HUES6 (cell line): ENCODE results near the gene HES1.
"Not testable (repeated sequence)": the region's sequence is repeated elsewhere in the genome, so short reads cannot be mapped to it uniquely, and the experiment has no call there.

Experiments
- H3K27ac ChIP-seq: 2 replicates; pipeline ENCODE4 v1.7.0; 2013; ENCODE audit warnings: low read depth, mild to moderate bottlenecking, low read length, inconsistent platforms
- H3K27me3 ChIP-seq: 2 replicates; pipeline ENCODE4 v1.6.1; 2013; ENCODE audit warnings: low read length; ENCODE audit not compliant: control insufficient read depth, insufficient read depth
- H3K36me3 ChIP-seq: 2 replicates; pipeline ENCODE4 v1.6.1; 2013; ENCODE audit warnings: low read length; ENCODE audit not compliant: control insufficient read depth, insufficient read depth
- H3K4me1 ChIP-seq: 2 replicates; pipeline ENCODE4 v1.6.1; 2013; ENCODE audit warnings: low read length; ENCODE audit not compliant: control insufficient read depth, insufficient read depth
- H3K4me3 ChIP-seq: 2 replicates; pipeline ENCODE4 v1.5.1; 2013; ENCODE audit warnings: low read depth, low read length
- H3K9ac ChIP-seq: one replicate; pipeline ENCODE4 v1.6.1; 2013; ENCODE audit warnings: mild to moderate bottlenecking, low read length
- H3K9me3 ChIP-seq: 2 replicates; pipeline ENCODE4 v1.6.1; 2013; ENCODE audit warnings: low read depth, low read length; ENCODE audit not compliant: control insufficient read depth, insufficient read depth

HES1 gene

DNA sequence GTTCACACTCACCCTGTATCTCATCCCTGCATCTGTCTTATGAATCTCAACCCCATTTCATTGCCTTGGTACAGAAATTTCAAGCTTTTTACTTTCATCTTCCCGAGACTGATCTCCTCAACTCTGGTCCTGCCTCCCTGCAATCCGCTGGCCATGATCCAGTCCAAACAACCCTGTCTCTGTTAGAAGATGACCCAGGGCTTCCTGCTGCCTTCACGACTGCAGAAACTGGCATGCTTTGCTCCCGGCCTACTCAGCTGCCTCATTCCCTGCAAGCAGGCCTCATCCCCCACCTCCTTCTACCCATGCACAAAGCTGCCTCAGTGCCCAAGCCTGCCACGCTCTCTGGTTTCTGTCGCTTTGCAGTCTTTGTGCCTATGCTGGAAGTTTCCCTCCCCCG is 12.4 kb downstream of the HES1 start:
- no peaks in the 10 kb centered on the region for H3K9me3 ChIP-seq
- no peaks in the 10 kb centered on the region for H3K36me3 ChIP-seq
- peaks cover 4% of the 10 kb centered on the region for H3K27me3 ChIP-seq
- no peak overlapping the region for H3K9ac ChIP-seq
- H3K27ac ChIP-seq = no peak overlapping the region
- peaks cover 6% of the 10 kb centered on the region; the same call in 1 of the 2 replicates for H3K4me1 ChIP-seq
- H3K4me3 ChIP-seq = no peak overlapping the region

DNA sequence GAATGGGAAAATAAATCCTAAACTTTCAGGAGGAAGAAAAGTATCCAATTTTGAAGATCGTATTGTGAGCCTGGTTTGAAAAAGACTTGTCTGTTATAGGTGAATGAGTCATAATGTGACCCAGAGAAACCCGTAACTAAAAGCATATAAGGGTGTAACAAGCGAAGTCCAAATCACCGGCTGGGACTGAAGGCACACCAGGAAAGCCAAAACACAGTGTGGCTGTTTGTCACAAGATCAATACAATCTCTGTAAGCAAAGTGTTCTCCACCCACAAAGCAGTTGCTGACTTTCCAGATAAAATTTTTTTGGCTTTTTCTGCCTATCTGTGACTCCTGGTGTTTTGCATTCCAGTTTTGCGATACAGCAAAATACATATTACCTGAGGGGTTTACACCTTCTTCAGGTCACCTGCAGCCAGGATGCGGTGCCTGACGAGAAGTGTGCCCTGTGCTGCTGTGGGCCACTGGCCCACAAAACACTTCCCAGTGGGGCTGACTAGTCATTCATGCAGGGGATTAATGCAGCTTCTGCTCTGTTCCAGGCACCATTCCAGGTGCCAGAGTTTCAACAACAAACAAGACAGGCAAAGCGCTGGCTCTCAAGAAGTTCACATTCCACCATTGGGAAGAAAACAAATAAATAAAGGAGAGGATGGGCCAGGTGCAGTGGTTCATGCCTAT is 14.4 kb downstream of the HES1 start:
- H3K9me3 ChIP-seq = peaks cover 13% of the 10 kb centered on the region
- H3K9ac ChIP-seq = no peak overlapping the region
- H3K27ac ChIP-seq = no peak overlapping the region
- H3K4me1 ChIP-seq = peaks cover 6% of the 10 kb centered on the region; the same call in 1 of the 2 replicates
- H3K4me3 ChIP-seq = no peak overlapping the region
- no peaks in the 10 kb centered on the region for H3K36me3 ChIP-seq
- H3K27me3 ChIP-seq = peaks cover 4% of the 10 kb centered on the region; the same call in 1 of the 2 replicates

DNA sequence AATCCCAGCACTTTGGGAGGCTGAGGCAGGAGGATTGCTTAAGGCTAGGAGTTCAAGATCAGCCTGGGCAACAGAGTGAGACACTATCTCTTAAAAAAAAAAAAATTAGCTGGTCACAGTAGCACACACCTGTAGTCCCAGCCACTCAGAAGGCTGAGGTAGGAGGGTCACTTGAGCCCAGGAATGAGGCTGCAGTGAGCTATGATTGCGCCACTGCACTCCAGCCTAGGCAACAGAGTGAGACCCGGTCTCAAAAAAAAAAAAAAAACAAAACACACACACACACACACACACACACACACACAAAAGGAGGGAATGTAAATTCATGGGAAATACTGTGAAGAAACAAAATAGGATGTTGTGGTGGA is 15.0 kb downstream of the HES1 start:
- H3K4me3 ChIP-seq, H3K4me1 ChIP-seq, H3K36me3 ChIP-seq, H3K9ac ChIP-seq, H3K27me3 ChIP-seq, H3K27ac ChIP-seq: not testable (repeated sequence)
- H3K9me3 ChIP-seq = peaks cover 13% of the 10 kb centered on the region

DNA sequence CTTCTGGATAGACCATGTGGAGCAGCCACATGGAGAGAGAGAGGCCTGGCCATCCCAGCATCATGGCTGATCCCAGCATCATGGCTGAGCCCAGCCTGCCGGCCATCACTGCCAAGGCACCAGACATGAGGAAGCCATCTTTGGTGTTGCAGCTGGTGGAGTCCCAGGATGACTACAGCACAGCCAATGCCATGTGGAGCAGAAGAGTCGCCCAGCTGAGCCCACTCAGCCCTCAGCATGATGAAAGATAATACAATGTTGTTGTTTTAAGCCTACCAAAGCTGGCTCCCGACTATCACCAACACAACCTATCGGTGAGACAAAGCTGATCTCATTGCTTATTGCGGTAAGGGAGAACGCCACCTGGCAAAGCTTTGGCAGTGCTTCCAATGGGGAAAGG is 18.4 kb downstream of the HES1 start:
- H3K4me3 ChIP-seq = no peak overlapping the region
- H3K9ac ChIP-seq = no peak overlapping the region
- H3K27ac ChIP-seq = no peak overlapping the region
- H3K27me3 ChIP-seq = no peaks in the 10 kb centered on the region
- H3K4me1 ChIP-seq = no peaks in the 10 kb centered on the region; the same call in 1 of the 2 replicates
- no peaks in the 10 kb centered on the region for H3K36me3 ChIP-seq
- peaks cover 13% of the 10 kb centered on the region for H3K9me3 ChIP-seq

DNA sequence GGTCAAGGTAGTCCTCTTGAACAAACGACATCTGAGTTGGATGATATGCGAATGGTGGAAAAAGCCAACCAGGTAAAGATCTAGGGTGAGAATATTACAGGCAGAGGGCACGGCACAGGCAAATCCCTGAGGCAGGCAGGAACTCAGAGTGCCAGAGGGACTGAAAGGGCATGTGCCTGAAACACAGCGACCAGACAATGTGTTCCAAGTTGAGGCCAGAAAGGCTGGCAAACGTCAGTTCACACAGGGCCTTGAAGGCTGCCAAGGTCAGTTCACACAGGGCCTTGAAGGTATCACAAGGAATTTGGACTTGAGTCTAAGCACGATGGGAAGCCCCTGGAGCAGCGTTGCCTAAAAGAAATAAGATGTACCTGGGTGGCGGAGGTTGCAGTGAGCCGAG is 20.1 kb downstream of the HES1 start:
- Histone ChIP-seq H3K9me3 (peaks cover 13% of the 10 kb centered on the region), H3K27ac (no peak overlapping the region), H3K9ac (no peak overlapping the region), H3K4me3 (no peak overlapping the region), H3K4me1 (peaks cover 12% of the 10 kb centered on the region), H3K36me3 (no peaks in the 10 kb centered on the region), H3K27me3 (0 out of 2 replicates have a peak, but pooled peaks cover 3% of the 10 kb centered on the region)

DNA sequence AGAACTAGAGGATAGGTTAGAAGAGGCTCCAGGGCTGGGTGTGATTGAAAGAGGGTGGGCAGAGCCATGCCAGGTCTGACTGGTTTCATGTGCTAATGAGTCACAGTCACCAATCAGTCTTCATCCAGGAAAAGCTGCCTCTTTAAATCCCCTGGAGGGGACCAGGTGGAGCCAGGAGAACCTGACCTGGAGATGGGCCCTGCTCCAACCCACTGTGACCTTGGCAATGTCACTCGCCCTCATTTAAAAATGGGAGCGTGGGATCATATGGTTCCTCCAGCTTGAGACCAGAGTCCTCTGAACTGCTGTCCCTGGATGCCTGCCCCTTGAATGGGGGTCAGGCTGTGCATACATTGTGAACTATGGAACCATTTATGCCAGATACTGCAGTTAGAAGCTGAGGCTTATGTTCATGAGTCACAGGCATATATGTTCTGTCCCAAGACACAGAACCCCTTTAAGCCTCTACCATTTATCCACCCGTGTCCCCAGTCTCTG is 23.0 kb downstream of the HES1 start:
- Histone ChIP-seq H3K4me3 (no peak overlapping the region), H3K4me1 (peaks cover 24% of the 10 kb centered on the region), H3K27ac (no peak overlapping the region), H3K9me3 (peaks cover 12% of the 10 kb centered on the region), H3K9ac (no peak overlapping the region), H3K27me3 (0 out of 2 replicates have a peak, but pooled peaks cover 3% of the 10 kb centered on the region), H3K36me3 (no peaks in the 10 kb centered on the region)

DNA sequence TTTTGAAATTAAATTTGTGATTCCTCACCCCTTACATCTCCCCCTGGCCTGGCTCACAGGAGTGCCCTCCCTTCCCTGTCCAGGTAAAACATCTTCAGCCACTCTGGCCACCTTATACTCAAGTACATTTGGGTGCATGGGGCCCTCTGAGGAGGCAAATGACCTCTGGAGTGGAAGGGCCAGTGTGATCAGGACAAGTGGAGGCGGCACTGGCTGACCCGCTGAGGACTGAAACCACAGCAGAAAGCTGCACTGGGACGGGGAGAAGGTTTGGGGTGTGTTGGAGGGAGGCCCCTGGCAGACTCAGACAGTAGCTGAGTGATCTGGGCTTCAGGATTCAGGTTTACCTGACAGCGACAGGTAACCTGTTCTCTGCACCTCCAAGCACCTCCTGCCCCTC is 24.2 kb downstream of the HES1 start:
- 0 out of 2 replicates have a peak, but pooled peaks cover under 1% of the 10 kb centered on the region for H3K9me3 ChIP-seq
- H3K4me3 ChIP-seq = no peak overlapping the region
- H3K36me3 ChIP-seq = no peaks in the 10 kb centered on the region
- H3K4me1 ChIP-seq = peaks cover 24% of the 10 kb centered on the region
- no peak overlapping the region for H3K9ac ChIP-seq
- no peak overlapping the region for H3K27ac ChIP-seq
- 0 out of 2 replicates have a peak, but pooled peaks cover 3% of the 10 kb centered on the region for H3K27me3 ChIP-seq

DNA sequence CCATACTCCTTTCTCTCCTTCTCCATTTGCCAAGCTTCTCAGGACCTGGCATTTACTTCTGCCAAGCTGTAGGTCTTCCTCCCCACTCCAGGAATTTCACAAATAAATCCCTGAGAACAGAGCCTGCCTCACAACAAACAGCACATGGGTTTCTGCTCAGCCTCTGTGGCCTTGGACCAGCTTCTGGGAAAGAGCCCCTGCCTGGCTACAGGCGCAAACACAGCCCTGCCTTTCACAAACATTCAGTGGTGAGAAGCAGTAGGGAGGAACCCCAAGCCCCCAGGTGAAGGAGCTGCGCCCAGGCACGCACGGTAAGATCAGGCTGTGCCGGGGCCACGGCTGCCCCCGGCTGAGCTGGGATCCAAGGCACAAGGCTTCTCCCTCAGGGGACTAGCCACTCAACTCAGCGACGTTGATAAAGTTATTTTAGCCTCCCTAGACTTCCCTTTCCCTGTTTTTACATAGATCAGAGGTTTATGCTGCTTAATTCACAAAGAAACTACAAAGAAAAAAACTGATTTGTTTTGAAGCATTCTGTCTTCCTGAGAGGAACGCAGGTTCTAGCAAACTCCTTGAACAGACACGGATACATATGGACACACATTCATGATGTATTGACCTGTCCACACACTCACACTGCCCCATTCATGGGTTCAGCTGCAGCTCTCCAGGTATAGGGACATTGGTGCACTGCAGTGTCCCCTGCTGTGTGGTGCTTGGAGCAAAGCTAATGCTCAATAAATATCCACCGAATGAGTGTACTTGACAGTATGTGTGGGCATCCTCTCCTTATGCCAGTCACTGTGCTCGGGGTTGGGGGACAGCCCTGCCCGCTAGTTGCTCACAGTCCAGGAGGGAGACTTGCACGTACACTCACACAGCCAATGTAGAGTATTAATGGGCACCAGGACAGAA is 25.4 kb downstream of the HES1 start:
- peaks cover 31% of the 10 kb centered on the region for H3K4me1 ChIP-seq
- H3K27ac ChIP-seq = no peak overlapping the region
- no peaks in the 10 kb centered on the region for H3K36me3 ChIP-seq
- no peaks in the 10 kb centered on the region for H3K9me3 ChIP-seq
- no peak overlapping the region for H3K4me3 ChIP-seq
- H3K27me3 ChIP-seq = 0 out of 2 replicates have a peak, but pooled peaks cover 3% of the 10 kb centered on the region
- no peak overlapping the region for H3K9ac ChIP-seq

DNA sequence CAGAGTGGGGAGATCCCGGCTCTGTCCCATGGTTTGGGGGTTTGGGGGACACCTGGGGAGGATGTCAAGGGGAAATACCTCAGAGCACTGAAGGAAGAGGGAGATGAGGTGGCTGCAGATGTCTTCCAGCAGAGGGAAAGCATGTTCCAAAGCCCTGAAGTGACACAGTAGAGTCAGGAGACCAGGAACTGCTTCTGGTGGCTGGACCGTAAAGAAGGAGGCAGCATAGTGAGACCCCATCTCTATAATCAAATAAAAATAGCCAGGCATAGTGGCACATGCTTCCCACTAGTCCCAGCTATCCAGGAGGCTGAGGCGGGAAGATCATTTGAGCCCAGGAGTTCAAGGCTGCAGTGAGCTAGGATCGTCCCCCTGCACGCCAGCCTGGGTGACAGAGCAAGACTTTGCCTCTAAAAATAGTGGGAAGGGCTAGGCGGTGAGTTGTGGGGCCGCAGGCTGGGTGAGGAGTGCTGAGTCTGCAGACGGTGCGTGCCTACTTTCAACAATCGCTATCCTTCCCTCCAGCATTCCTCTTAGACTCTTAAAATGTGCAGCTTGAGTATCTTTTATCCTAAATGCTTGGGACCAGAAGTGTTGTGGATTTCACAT is 26.2 kb downstream of the HES1 start:
- Histone ChIP-seq H3K9ac (no peak overlapping the region), H3K27me3 (0 out of 2 replicates have a peak, but pooled peaks cover 3% of the 10 kb centered on the region), H3K9me3 (no peaks in the 10 kb centered on the region), H3K36me3 (no peaks in the 10 kb centered on the region), H3K4me1 (peaks cover 39% of the 10 kb centered on the region), H3K4me3 (no peak overlapping the region), H3K27ac (no peak overlapping the region)

DNA sequence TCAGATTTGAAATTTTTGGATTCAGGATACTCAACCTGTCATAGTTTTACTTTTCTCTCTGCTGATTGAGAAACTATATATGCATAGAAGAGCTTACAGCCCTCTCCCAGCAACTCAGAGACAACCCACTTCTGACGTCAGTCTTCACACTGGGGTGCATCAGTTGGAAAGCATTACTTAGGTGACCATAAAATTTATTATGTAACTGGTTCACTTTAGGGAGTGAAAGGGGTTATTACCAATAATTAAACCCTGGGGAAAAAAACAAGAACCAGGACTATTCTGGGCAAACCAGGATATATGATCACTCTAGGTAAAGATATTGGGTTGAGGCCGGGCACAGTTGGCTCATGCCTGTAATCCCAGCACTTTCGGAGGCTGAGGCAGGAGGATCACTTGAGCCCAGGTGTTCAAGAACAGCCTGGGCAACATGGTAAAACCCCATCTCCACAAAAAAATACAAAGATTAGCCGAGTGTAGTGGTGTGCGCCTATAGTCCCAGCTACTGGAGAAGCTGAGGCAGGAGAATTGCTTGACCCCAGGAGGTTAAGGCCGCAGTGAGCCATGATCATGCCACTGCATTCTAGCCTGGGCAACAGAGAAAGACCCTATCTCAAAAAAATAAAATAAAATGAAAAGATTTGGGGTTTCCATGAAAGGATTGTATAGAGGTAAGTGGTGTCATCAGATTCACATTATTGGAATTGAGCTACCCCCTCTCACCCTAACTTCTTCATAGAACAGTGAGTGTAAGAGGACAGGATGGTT is 27.1 kb downstream of the HES1 start:
- H3K27ac ChIP-seq = no peak overlapping the region
- peaks cover 47% of the 10 kb centered on the region for H3K4me1 ChIP-seq
- H3K27me3 ChIP-seq = 0 out of 2 replicates have a peak, but pooled peaks cover 3% of the 10 kb centered on the region
- H3K4me3 ChIP-seq = no peak overlapping the region
- H3K9me3 ChIP-seq = no peaks in the 10 kb centered on the region
- H3K36me3 ChIP-seq = no peaks in the 10 kb centered on the region
- no peak overlapping the region for H3K9ac ChIP-seq
